ENCODE data around the gene DNAJC7.

GRCh38 chr17:41971721-41972523, 45.3 kb downstream of the DNAJC7 start:
- TF ChIP-seq CTCF (IDR thresholded peaks at IDR 0.05) (no peak), EZH2 (IDR thresholded peaks at IDR 0.05) (no peak), EZH2phosphoT487 (IDR thresholded peaks at IDR 0.05) (no peak)

Data from neural progenitor cell (in vitro differentiated cells).